WTC11 (cell line): Measurements from ENCODE around the gene VCL. TPM values are rescaled to one million over a fixed set of nuclear protein-coding genes. Genes with fewer than 3 reads are reported as not detected.

ENCODE experiments used
- ATAC-seq: fragments of 200-7000 bp; cut with Tn5 transposase; 2 replicates; pipeline ENCODE4 v1.10.0; 2021; ENCODE audit warnings: mild to moderate bottlenecking, moderate library complexity
- CTCF ChIA-PET: fragments of 300-600 bp; sonication (Branson Sonifier 250); formaldehyde crosslinking; loops from one replicate; lab custom pipeline; 2021; ENCODE audit warnings: antibody characterized with exemption; lab: Charles Lee
- POLR2A ChIA-PET: fragments of 350-600 bp; sonication (Branson Sonifier 250); formaldehyde crosslinking; loops from one replicate; lab custom pipeline; 2021; ENCODE audit warnings: antibody characterized with exemption; lab: Charles Lee
- DNase-seq: peaks from one replicate; pipeline ENCODE4 v3.0.0; 2021; ENCODE audit warnings: low spot score
- H3K27ac Mint-ChIP-seq: 2 replicates; pipeline ENCODE4 v1.8.0; 2021; ENCODE audit warnings: mixed read lengths
- H3K27me3 Mint-ChIP-seq: 2 replicates; pipeline ENCODE4 v1.8.0; 2021; ENCODE audit warnings: low read depth, mild to moderate bottlenecking, moderate library complexity, mixed read lengths
- H3K36me3 Mint-ChIP-seq: 2 replicates; pipeline ENCODE4 v1.8.0; 2021; ENCODE audit warnings: mixed read lengths
- H3K4me1 Mint-ChIP-seq: 2 replicates; pipeline ENCODE4 v1.8.0; 2022; ENCODE audit warnings: mixed read lengths
- H3K4me3 Mint-ChIP-seq: 2 replicates; pipeline ENCODE4 v1.8.0; 2021; ENCODE audit warnings: mild to moderate bottlenecking, moderate library complexity, mixed read lengths
- H3K9me3 Mint-ChIP-seq: 2 replicates; pipeline ENCODE4 v1.8.0; 2021; ENCODE audit warnings: mixed read lengths
- FOXP1 ChIP-seq: sonication (generic); formaldehyde crosslinking; IDR thresholded peaks from 2 replicates; pipeline ENCODE4 v1.8.0; 2022; ENCODE audit warnings: missing genetic modification reagents, mild to moderate bottlenecking, moderate library complexity, borderline replicate concordance
- GRHL2 ChIP-seq: fragments of 250-450 bp; sonication (Bioruptor Pico); IDR thresholded peaks from 2 replicates; pipeline ENCODE4 v1.8.0; 2022; ENCODE audit warnings: mild to moderate bottlenecking, moderate library complexity; ENCODE audit not compliant: insufficient replicate concordance, severe bottlenecking
- GTF2I ChIP-seq: fragments of 250-450 bp; sonication (Bioruptor Pico); conservative IDR thresholded peaks from 2 replicates; pipeline ENCODE4 v1.4.0; 2021; ENCODE audit warnings: mild to moderate bottlenecking
- NR3C1 ChIP-seq: sonication (generic); formaldehyde crosslinking; conservative IDR thresholded peaks from 2 replicates; pipeline ENCODE4 v1.8.1; 2023; ENCODE audit warnings: low read depth, mild to moderate bottlenecking, missing genetic modification reagents
- SMAD3 ChIP-seq: sonication (generic); formaldehyde crosslinking; IDR thresholded peaks from 2 replicates; pipeline ENCODE4 v1.8.0; 2022; ENCODE audit warnings: missing genetic modification reagents, mild to moderate bottlenecking, borderline replicate concordance
- ZNF263 ChIP-seq: sonication (generic); formaldehyde crosslinking; IDR thresholded peaks from 2 replicates; pipeline ENCODE4 v1.8.1; 2022; ENCODE audit warnings: low read depth, mild to moderate bottlenecking, moderate library complexity, missing genetic modification reagents
- ZNF416 ChIP-seq: fragments of 250-450 bp; sonication (Bioruptor Pico); IDR thresholded peaks from 2 replicates; pipeline ENCODE4 v1.9.0; 2021; ENCODE audit warnings: mild to moderate bottlenecking, inconsistent platforms
- ZNF423 ChIP-seq: fragments of 250-450 bp; sonication (Bioruptor Pico); IDR thresholded peaks from 2 replicates; pipeline ENCODE4 v2.1.2; 2022; ENCODE audit warnings: mild to moderate bottlenecking, moderate library complexity
- total RNA-seq: library from RNA; stranded (reverse); gene quantifications from 3 replicates; pipeline ENCODE4 v1.2.3, GENCODE V29; 2021
- TF ChIP-seq, protein P1 (sequence below): sonication (generic); formaldehyde crosslinking; IDR thresholded peaks from 2 replicates; pipeline ENCODE4 v1.8.0; 2023; ENCODE audit warnings: missing genetic modification reagents
- TF ChIP-seq, protein P2 (sequence below): fragments of 250-450 bp; sonication (Bioruptor Pico); IDR thresholded peaks from 2 replicates; pipeline ENCODE4 v1.8.0; 2021; ENCODE audit warnings: mild to moderate bottlenecking
- TF ChIP-seq, protein P3 (sequence below): fragments of 250-450 bp; sonication (Bioruptor Pico); IDR thresholded peaks from 2 replicates; pipeline ENCODE4 v1.9.0; 2021; ENCODE audit warnings: mild to moderate bottlenecking
- TF ChIP-seq, protein P4 (sequence below): sonication (generic); formaldehyde crosslinking; IDR thresholded peaks from 2 replicates; pipeline ENCODE4 v1.8.1; 2023; ENCODE audit warnings: mild to moderate bottlenecking, moderate library complexity, missing genetic modification reagents
- TF ChIP-seq, protein P5 (sequence below): fragments of 250-450 bp; sonication (Bioruptor Pico); conservative IDR thresholded peaks from 2 replicates; pipeline ENCODE4 v1.9.0; 2021; ENCODE audit warnings: mild to moderate bottlenecking
- TF ChIP-seq, protein P6 (sequence below): sonication (generic); formaldehyde crosslinking; IDR thresholded peaks from 2 replicates; pipeline ENCODE4 v1.8.1; 2022; ENCODE audit warnings: mild to moderate bottlenecking, moderate library complexity, missing genetic modification reagents
- TF ChIP-seq, protein P7 (sequence below): sonication (generic); formaldehyde crosslinking; IDR thresholded peaks from 2 replicates; pipeline ENCODE4 v1.8.1; 2022; ENCODE audit warnings: mild to moderate bottlenecking, missing genetic modification reagents, moderate library complexity, borderline replicate concordance
- TF ChIP-seq, protein P8 (sequence below): sonication (generic); formaldehyde crosslinking; conservative IDR thresholded peaks from 2 replicates; pipeline ENCODE4 v1.8.1; 2022; ENCODE audit warnings: mild to moderate bottlenecking, missing genetic modification reagents
- TF ChIP-seq, protein P9 (sequence below): sonication (generic); formaldehyde crosslinking; IDR thresholded peaks from 2 replicates; pipeline ENCODE4 v1.8.1; 2022; ENCODE audit warnings: missing genetic modification reagents, borderline replicate concordance
- TF ChIP-seq, protein P10 (sequence below): sonication (generic); formaldehyde crosslinking; IDR thresholded peaks from 2 replicates; pipeline ENCODE4 v1.8.0; 2022; ENCODE audit warnings: mild to moderate bottlenecking, missing genetic modification reagents

The VCL gene
- total RNA-seq, 1 experiment from 2014 or later: 225 TPM

DNA sequence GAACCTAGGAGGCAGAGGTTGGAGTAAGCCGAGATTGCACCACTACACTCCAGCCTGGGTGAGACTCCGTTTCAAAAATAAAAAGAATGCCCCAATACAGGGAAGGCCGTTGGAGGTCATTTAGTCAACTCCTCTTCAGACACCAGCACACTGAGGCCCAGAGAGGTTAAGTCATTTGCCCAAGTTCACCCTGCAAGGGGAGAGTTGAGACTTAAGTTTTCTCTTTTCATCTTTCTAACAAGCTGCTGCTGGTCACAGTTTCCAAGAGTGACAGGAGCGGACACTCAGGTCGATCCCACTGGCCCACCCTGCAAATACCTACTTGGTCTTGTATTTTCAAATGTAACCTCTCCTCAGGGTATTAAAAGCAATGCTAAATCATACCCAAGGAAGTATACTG, 30.4 kb upstream of the VCL start (continued):
- TF ChIP-seq, protein P1, sequence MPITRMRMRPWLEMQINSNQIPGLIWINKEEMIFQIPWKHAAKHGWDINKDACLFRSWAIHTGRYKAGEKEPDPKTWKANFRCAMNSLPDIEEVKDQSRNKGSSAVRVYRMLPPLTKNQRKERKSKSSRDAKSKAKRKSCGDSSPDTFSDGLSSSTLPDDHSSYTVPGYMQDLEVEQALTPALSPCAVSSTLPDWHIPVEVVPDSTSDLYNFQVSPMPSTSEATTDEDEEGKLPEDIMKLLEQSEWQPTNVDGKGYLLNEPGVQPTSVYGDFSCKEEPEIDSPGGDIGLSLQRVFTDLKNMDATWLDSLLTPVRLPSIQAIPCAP: no peak
- TF ChIP-seq ZNF263: no peak
- TF ChIP-seq, all 79 proteins: peak for 0

DNA sequence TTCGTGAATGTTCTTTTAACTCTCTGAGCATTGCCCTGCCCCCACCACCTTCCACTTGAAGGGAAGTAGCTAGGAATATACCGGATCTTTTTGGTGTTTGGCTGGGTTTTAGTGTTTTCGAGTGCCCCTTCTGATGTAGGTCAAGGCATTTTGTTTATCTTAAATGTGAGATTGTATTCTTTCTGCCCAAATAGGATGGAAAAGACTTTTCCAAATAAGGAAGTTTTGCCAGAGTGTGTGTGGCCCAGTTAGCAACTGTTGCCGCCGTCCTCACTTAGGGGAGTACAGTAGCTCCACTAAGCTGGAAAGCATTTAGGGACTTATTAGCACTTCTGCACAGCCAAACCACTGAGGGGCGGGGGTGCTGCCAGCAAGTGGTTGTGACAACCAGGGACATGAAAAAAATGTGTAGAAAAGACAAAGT, 29.8 kb upstream of the VCL start:
- no peaks in the 10 kb centered on the region for H3K36me3 Mint-ChIP-seq
- DNase-seq (no peak), ATAC-seq (no peak)
- H3K4me1 Mint-ChIP-seq: peaks cover 74% of the 10 kb centered on the region
- TF ChIP-seq, protein P2, sequence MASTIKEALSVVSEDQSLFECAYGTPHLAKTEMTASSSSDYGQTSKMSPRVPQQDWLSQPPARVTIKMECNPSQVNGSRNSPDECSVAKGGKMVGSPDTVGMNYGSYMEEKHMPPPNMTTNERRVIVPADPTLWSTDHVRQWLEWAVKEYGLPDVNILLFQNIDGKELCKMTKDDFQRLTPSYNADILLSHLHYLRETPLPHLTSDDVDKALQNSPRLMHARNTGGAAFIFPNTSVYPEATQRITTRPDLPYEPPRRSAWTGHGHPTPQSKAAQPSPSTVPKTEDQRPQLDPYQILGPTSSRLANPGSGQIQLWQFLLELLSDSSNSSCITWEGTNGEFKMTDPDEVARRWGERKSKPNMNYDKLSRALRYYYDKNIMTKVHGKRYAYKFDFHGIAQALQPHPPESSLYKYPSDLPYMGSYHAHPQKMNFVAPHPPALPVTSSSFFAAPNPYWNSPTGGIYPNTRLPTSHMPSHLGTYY (CRISPR knock-in tag): no peak
- TF ChIP-seq NR3C1 (no peak), SMAD3 (no peak), FOXP1 (CRISPR knock-in tag) (no peak), ZNF416 (CRISPR knock-in tag) (no peak)
- TF ChIP-seq, protein P3, sequence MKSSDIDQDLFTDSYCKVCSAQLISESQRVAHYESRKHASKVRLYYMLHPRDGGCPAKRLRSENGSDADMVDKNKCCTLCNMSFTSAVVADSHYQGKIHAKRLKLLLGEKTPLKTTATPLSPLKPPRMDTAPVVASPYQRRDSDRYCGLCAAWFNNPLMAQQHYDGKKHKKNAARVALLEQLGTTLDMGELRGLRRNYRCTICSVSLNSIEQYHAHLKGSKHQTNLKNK: no peak
- TF ChIP-seq, protein P4, sequence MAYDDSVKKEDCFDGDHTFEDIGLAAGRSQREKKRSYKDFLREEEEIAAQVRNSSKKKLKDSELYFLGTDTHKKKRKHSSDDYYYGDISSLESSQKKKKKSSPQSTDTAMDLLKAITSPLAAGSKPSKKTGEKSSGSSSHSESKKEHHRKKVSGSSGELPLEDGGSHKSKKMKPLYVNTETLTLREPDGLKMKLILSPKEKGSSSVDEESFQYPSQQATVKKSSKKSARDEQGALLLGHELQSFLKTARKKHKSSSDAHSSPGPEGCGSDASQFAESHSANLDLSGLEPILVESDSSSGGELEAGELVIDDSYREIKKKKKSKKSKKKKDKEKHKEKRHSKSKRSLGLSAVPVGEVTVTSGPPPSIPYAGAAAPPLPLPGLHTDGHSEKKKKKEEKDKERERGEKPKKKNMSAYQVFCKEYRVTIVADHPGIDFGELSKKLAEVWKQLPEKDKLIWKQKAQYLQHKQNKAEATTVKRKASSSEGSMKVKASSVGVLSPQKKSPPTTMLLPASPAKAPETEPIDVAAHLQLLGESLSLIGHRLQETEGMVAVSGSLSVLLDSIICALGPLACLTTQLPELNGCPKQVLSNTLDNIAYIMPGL (CRISPR knock-in tag): no peak
- TF ChIP-seq, protein P5, sequence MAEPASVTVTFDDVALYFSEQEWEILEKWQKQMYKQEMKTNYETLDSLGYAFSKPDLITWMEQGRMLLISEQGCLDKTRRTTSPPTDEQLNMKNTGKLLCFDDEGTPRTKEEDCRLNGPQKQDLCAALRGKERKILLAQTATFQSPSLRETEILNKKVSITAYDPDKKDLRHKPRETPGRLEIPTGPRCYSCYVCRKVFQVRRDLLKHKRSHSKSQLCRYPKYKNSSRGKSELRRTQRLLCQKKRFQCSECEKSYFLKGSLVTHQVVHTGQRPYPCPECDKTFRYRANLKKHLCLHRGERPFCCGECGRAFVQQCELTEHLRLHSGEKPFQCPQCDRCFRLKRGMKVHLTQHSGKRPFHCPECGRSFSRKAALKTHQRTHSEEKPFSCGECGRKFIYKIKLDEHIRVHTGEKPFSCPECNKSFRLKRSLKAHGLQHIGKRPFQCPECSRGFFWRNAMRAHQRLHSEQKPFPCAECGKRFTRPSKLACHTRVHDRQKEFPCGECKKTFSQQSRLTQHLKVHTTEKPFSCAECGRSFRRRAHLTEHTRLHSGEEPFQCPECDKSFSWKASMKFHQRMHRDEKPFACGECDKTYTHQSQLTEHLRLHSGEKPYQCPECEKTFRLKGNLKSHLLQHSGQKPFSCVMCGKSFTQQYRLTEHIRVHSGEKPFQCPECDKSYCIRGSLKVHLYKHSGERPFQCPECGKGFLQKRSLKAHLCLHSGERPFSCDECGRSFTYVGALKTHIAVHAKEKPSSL (CRISPR knock-in tag): no peak
- TF ChIP-seq, protein P6, sequence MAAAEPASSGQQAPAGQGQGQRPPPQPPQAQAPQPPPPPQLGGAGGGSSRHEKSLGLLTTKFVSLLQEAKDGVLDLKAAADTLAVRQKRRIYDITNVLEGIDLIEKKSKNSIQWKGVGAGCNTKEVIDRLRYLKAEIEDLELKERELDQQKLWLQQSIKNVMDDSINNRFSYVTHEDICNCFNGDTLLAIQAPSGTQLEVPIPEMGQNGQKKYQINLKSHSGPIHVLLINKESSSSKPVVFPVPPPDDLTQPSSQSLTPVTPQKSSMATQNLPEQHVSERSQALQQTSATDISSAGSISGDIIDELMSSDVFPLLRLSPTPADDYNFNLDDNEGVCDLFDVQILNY (CRISPR knock-in tag): no peak
- no peak overlapping the region for H3K4me3 Mint-ChIP-seq
- ChIA-PET CTCF (interaction anchor here (1.0 to 5.3 kb wide), 6 partner anchors 11 to 89 kb away, joined by 3 to 33 read pairs (median 12); partner anchors contain the start of gene VCL), POLR2A (interaction anchor here (0.5 to 6.8 kb wide), 5 partner anchors 27 to 128 kb away, joined by 3 to 140 read pairs (median 3); partner anchors contain the start of gene VCL)
- no peaks in the 10 kb centered on the region for H3K9me3 Mint-ChIP-seq
- H3K27ac Mint-ChIP-seq: peak overlapping the region; percentile 100
- no peaks in the 10 kb centered on the region for H3K27me3 Mint-ChIP-seq

DNA sequence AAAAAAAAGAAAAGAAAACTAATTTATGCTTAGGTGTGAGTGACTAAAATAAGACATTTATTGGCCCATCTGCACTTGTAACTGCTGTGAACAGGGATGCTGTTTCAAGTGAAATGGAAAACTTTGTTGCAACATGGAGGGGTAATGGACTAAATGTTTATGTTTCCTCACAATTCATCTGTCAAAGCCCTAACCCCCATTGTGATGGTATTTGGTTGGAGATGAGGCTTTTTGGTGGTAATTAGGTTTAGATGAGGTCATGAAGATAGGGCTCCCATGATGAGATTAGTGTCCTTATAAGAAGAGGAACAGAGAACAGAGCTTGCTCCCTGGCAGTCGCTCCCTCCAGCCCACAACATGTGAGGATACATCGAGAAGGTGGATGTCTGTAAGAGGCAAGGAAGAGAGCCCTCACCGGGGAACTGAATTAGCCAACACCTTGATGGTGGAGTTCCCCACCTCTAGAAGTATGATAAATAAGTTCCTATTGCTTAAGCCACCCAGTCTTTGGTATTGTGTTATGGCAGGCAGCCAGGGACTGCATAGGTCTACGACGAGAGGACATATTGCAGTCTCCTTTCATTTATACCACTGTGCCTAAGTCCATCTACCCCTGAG, 28.6 kb upstream of the VCL start:
- ATAC-seq (no peak), DNase-seq (no peak)
- Mint-ChIP-seq H3K4me3 (no peak overlapping the region), H3K4me1 (peaks cover 67% of the 10 kb centered on the region), H3K9me3 (no peaks in the 10 kb centered on the region), H3K36me3 (no peaks in the 10 kb centered on the region), H3K27ac (peak overlapping the region; percentile 84), H3K27me3 (no peaks in the 10 kb centered on the region)
- CTCF ChIA-PET: interaction anchor here (1.1 to 5.3 kb wide), 3 partner anchors 12 to 83 kb away, joined by 3 to 33 read pairs (median 20); partner anchors contain the start of gene VCL
- POLR2A ChIA-PET: interaction anchor here (6.8 kb wide), 1 partner anchor 32 kb away, joined by 140 read pairs; the partner anchor contains the start of gene VCL
- TF ChIP-seq, protein P7, sequence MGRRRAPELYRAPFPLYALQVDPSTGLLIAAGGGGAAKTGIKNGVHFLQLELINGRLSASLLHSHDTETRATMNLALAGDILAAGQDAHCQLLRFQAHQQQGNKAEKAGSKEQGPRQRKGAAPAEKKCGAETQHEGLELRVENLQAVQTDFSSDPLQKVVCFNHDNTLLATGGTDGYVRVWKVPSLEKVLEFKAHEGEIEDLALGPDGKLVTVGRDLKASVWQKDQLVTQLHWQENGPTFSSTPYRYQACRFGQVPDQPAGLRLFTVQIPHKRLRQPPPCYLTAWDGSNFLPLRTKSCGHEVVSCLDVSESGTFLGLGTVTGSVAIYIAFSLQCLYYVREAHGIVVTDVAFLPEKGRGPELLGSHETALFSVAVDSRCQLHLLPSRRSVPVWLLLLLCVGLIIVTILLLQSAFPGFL (CRISPR knock-in tag): no peak
- TF ChIP-seq, protein P8, sequence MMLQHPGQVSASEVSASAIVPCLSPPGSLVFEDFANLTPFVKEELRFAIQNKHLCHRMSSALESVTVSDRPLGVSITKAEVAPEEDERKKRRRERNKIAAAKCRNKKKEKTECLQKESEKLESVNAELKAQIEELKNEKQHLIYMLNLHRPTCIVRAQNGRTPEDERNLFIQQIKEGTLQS: no peak
- TF ChIP-seq, protein P9, sequence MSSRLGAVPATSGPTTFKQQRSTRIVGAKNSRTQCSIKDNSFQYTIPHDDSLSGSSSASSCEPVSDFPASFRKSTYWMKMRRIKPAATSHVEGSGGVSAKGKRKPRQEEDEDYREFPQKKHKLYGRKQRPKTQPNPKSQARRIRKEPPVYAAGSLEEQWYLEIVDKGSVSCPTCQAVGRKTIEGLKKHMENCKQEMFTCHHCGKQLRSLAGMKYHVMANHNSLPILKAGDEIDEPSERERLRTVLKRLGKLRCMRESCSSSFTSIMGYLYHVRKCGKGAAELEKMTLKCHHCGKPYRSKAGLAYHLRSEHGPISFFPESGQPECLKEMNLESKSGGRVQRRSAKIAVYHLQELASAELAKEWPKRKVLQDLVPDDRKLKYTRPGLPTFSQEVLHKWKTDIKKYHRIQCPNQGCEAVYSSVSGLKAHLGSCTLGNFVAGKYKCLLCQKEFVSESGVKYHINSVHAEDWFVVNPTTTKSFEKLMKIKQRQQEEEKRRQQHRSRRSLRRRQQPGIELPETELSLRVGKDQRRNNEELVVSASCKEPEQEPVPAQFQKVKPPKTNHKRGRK (CRISPR knock-in tag): no peak
- TF ChIP-seq GTF2I: no peak
- no peak for TF ChIP-seq ZNF423 (CRISPR knock-in tag)
- no peak for TF ChIP-seq GRHL2 (CRISPR knock-in tag)
- TF ChIP-seq, protein P10, sequence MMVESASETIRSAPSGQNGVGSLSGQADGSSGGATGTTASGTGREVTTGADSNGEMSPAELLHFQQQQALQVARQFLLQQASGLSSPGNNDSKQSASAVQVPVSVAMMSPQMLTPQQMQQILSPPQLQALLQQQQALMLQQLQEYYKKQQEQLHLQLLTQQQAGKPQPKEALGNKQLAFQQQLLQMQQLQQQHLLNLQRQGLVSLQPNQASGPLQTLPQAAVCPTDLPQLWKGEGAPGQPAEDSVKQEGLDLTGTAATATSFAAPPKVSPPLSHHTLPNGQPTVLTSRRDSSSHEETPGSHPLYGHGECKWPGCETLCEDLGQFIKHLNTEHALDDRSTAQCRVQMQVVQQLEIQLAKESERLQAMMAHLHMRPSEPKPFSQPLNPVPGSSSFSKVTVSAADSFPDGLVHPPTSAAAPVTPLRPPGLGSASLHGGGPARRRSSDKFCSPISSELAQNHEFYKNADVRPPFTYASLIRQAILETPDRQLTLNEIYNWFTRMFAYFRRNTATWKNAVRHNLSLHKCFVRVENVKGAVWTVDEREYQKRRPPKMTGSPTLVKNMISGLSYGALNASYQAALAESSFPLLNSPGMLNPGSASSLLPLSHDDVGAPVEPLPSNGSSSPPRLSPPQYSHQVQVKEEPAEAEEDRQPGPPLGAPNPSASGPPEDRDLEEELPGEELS (CRISPR knock-in tag): no peak
